ENCODE data around the gene CENPP.

DNA sequence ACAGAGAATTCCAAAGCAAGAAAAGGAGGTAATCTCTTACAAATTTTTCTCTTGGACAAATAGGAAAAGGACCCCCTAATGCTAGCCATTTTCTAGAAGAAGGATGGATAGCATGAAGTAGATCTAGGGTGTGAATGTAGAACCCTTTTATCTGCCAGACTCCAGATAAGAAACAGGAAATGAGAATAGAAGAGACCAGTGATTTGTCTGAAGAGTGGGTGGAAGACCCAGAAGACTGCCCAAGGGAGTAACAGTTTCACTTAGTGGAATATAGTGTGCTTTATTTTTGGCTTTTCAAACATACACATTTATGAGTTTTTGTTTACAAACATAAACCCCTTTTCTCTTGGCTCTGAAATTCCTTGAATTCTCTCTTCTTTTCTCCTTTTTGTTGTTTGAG lies 185.0 kb downstream of the CENPP start:
- no peak for TF ChIP-seq POLR2A (IDR thresholded peaks at IDR 0.05; ENCODE audit: low read length)
- no peak for TF ChIP-seq GATA1 (IDR thresholded peaks at IDR 0.05; ENCODE audit: low read depth, low read length)

All from erythroblast (primary cell).